K562 treated with DMSO at 1 percent for 48 hours (cell line): ENCODE results near the gene U2SURP. TPM values are rescaled to one million over a fixed set of nuclear protein-coding genes. Genes with fewer than 3 reads are reported as not detected.

ENCODE experiments used
- total RNA-seq: library from RNA; unstranded; fragments of 300-600 nt; gene quantifications from 2 replicates; pipeline ENCODE4 v1.2.3, GENCODE V29; 2022; ENCODE audit warnings: low replicate concordance; ENCODE audit errors: extremely low read depth

U2SURP gene
- total RNA-seq: not detected in 2 replicates

DNA sequence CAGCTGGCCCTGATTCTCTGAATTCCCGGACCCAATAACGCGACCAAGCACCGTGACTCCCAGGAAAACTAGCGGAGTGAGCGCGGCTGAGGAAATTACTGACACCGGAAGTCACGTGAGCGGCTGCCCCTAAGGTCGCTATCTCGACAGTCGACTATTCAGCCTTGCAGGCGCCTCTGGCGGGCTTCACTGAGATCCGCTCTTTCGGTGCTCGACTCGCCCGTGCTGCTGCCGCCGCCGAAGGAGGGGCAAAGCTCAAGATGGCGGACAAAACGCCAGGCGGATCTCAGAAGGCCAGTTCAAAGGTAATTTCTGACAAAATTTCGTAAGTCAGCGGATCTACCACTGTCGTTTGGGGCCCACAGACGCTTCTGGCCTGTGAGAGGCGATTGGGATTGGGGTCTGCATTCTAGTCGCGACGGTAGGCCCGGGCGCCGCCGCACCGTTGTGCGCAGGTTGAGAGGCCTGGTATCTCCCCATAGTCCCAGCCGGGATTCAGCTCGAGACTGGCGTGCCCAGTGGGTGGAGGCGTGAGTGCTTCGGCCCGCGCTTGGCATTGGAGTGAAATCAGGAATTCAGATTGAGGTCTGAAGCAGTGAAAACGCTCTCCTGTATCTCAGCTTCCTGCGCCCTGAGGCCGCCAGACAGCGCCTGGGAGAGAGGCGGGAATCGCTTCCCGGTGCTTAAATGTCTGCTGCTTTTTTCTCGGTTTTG, at the start of gene U2SURP:
TSS of gene U2SURP (plus strand) at position 202 of the 714 bp plus-strand sequence. CDS start at position 261, 59 bp downstream.

DNA sequence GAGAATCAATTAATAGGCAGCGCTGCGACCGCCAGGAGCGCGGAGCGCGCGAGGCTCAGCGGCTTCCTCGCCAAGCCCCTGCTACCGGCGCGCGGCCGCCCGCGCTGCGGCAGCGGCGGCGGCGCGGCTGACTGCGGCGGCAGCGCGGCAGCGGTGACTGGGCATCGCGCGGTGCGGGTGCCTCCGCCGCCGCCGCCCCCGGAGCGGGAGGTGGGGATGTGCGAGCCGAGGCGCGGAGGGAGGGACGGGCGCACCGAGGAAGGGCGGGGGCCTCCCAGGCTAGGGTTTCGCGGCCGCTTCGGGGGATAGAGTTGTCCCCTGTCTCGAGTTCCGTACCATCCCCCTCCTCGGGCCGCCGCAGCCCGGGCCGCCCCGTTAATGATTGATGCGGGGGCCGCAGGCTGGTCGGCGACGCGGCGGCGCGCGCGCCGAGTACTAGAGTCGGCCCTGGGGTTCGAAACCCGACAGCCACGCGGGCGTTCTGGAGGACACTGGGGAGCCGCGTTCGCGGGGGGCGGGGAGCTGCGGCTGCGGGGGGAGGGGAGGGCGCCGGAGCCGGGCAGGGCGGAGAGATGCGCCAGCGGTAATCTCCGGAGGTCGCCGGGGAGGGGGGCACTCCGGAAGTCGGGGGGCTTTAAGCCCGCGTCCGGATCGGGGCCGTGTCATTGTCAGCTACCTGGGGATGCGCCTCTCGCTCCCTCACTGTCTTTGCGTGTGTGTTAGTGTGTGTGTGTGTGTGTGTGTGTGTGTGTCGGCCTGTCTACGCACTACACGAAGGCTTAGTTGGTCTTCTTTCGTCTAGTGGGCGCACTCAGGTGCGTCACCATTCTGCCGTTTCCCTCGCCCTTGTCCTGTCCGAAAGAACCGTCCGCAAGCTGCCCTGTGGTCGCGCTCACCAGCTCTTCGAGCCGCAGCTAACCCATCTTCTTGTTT, 37.6 kb upstream of the U2SURP start, which contains the start of gene PAQR9:
TSS of gene PAQR9 (minus strand) at position 159 of the 933 bp plus-strand sequence. CDS start 338 bp downstream, outside the sequence.

Other genes starting within 250 kb of the U2SURP start
- not detected in 2 replicates for gene PCOLCE2, start 112.5 kb upstream of the U2SURP start, total RNA-seq
- gene PAQR9, start 37.9 kb upstream of the U2SURP start, total RNA-seq: not detected in 2 replicates
- not detected in 2 replicates for gene CHST2, start 118.2 kb downstream of the U2SURP start, total RNA-seq